Measurements from ENCODE around the gene FAXDC2. TPM values are rescaled to one million over a fixed set of nuclear protein-coding genes. Genes with fewer than 3 reads are reported as not detected.

The FAXDC2 gene
- total RNA-seq, 4 donors from 2014 or later, result 38.8 to 134 (median 88.4) TPM

- TF ChIP-seq CTCF (IDR thresholded peaks at IDR 0.05; ENCODE audit: low read depth), result no peak
Observed at GRCh38 chr5:154860765-154861164, 10.4 kb upstream of the FAXDC2 start.

- TF ChIP-seq CTCF (IDR thresholded peaks at IDR 0.05; ENCODE audit: low read depth), result no peak
Observed at GRCh38 chr5:154860123-154860522, 9.7 kb upstream of the FAXDC2 start.

GRCh38 chr5:154858972-154859871, 8.8 kb upstream of the FAXDC2 start:
- no peak for TF ChIP-seq CTCF (IDR thresholded peaks at IDR 0.05; ENCODE audit: low read depth)

- TF ChIP-seq CTCF (IDR thresholded peaks at IDR 0.05; ENCODE audit: low read depth), result no peak
Observed at GRCh38 chr5:154858297-154858971, 8.0 kb upstream of the FAXDC2 start, which contains the start of gene CNOT8. CNOT8 (plus strand) TSS chr5:154858627; CDS start chr5:154863279, 4,652 bp downstream.

GRCh38 chr5:154857530-154858296, 7.3 kb upstream of the FAXDC2 start:
- TF ChIP-seq CTCF (IDR thresholded peaks at IDR 0.05; ENCODE audit: low read depth), result no peak

GRCh38 chr5:154851351-154851750, 948 bp upstream of the FAXDC2 start:
- no peak for TF ChIP-seq CTCF (IDR thresholded peaks at IDR 0.05; ENCODE audit: low read depth)
